GM12878 (cell line): Measurements from ENCODE around the gene ATP1A1. TPM values are rescaled to one million over a fixed set of nuclear protein-coding genes. Genes with fewer than 3 reads are reported as not detected.

Experiments
- ATAC-seq: fragments of 200-7000 bp; cut with Tn5 transposase; 3 replicates; pipeline ENCODE4 v1.9.1; 2020; ENCODE audit warnings: mild to moderate bottlenecking, moderate library complexity
- BruUV-seq: library from RNA; stranded (reverse); fragments of 400-500 nt; replicated peaks from 2 replicates; lab custom pipeline; 2021; lab: Mats Ljungman, UMichigan
- CTCF ChIA-PET: fragments of 300-600 bp; sonication (Branson Sonifier 250); formaldehyde crosslinking; extraction: SDS; loops from one replicate; lab custom pipeline; 2021; ENCODE audit warnings: inconsistent platforms; lab: Yijun Ruan, JAX
- POLR2A ChIA-PET: fragments of 350-600 bp; formaldehyde crosslinking; extraction: SDS; loops from one replicate; lab custom pipeline; 2021; ENCODE audit warnings: inconsistent platforms; lab: Charles Lee
- RAD21 ChIA-PET: fragments of 300-600 bp; sonication (Branson Sonifier 250); formaldehyde crosslinking; loops from one replicate; lab custom pipeline; 2023; ENCODE audit warnings: antibody characterized with exemption; ENCODE audit not compliant: unreplicated experiment; lab: Charles Lee
- SMC1A ChIA-PET: fragments of 300-600 bp; sonication (Branson Sonifier 250); formaldehyde crosslinking; loops from one replicate; lab custom pipeline; 2023; ENCODE audit not compliant: unreplicated experiment, uncharacterized antibody; lab: Charles Lee
- DNase-seq: peaks from one replicate; pipeline ENCODE4 v3.0.0-alpha.2; 2011; ENCODE audit warnings: low read depth, low spot score
- FAIRE-seq: peaks from 3 replicates; lab custom pipeline; 2011; peaks lifted over from hg19 to GRCh38; lab: Jason Lieb, UNC
- H2AFZ ChIP-seq: 2 replicates; pipeline ENCODE4 v1.6.0; 2011; ENCODE audit warnings: low read depth, low read length, control low read depth; ENCODE audit not compliant: control insufficient read depth
- H3K27ac ChIP-seq: 2 replicates; pipeline ENCODE4 v1.5.1; 2011; ENCODE audit warnings: control low read depth; ENCODE audit not compliant: control insufficient read depth, insufficient read depth
- H3K27me3 ChIP-seq, 2 experiments: replicated peaks in 1 of 2; 2 replicates each; pipeline versions ENCODE4 v1.6.0 to v1.6.1; 2011; ENCODE audit warnings: low read length in 1 of 2; ENCODE audit not compliant: control insufficient read depth in 2 of 2, insufficient read depth in 2 of 2
- H3K36me3 ChIP-seq, 2 experiments: 2 replicates each; pipeline ENCODE4 v1.5.1; 2011; ENCODE audit warnings: low read length in 1 of 2; ENCODE audit not compliant: control insufficient read depth in 2 of 2, insufficient read depth in 2 of 2
- H3K4me1 ChIP-seq: 2 replicates; pipeline ENCODE4 v1.6.1; 2011; ENCODE audit warnings: mild to moderate bottlenecking, low read length, moderate library complexity, mixed read lengths; ENCODE audit not compliant: control insufficient read depth, insufficient read depth
- H3K4me2 ChIP-seq: 2 replicates; pipeline ENCODE4 v1.6.0; 2011; ENCODE audit warnings: control low read depth; ENCODE audit not compliant: control insufficient read depth, insufficient read depth
- H3K4me3 ChIP-seq: fragments of 200-600 bp; sonication (generic); 2 replicates; pipeline ENCODE4 v1.5.1; 2016
- H3K79me2 ChIP-seq: 2 replicates; pipeline ENCODE4 v1.6.0; 2011; ENCODE audit warnings: low read length; ENCODE audit not compliant: control insufficient read depth, insufficient read depth
- H3K9ac ChIP-seq: 2 replicates; pipeline ENCODE4 v1.8.0; 2011; ENCODE audit warnings: low read length, control low read depth, mixed read lengths; ENCODE audit not compliant: control insufficient read depth, insufficient read depth
- H3K9me3 ChIP-seq: replicated peaks from 3 replicates; pipeline ENCODE4 v1.5.1; 2011; ENCODE audit warnings: mild to moderate bottlenecking, low read length; ENCODE audit not compliant: control insufficient read depth, insufficient read depth
- H4K20me1 ChIP-seq: 2 replicates; pipeline ENCODE4 v1.6.0; 2011; ENCODE audit not compliant: control insufficient read depth, insufficient read depth
- ASH2L ChIP-seq: fragments of 300-600, 200-600 bp; sonication (generic); IDR thresholded peaks from 2 replicates; pipeline ENCODE4 v1.6.1; 2017; ENCODE audit warnings: low read depth, mild to moderate bottlenecking, borderline replicate concordance
- ATF7 ChIP-seq: fragments of 450-650 bp; IDR thresholded peaks from 2 replicates; pipeline ENCODE4 v1.6.1; 2016; ENCODE audit warnings: low read depth, mild to moderate bottlenecking
- CREM ChIP-seq: IDR thresholded peaks from 2 replicates; pipeline ENCODE4 v1.6.1; 2014; ENCODE audit warnings: antibody characterized with exemption, low read depth
- CTCF ChIP-seq, 3 experiments: IDR thresholded peaks in 2 of 3; conservative IDR thresholded peaks in 1 of 3; 2 replicates each; pipeline ENCODE4 v1.5.1; 2011; ENCODE audit warnings: low read depth in 3 of 3, low read length in 3 of 3, mild to moderate bottlenecking in 3 of 3, control low read depth in 2 of 3, moderate library complexity in 2 of 3, inconsistent platforms in 1 of 3, mixed read lengths in 1 of 3; ENCODE audit not compliant: control insufficient read depth in 2 of 3, insufficient read depth in 1 of 3; ENCODE audit errors: extremely low read depth in 1 of 3
- ETV6 ChIP-seq, 2 experiments: fragments of 450-650 bp in 1 of 2; IDR thresholded peaks in 1 of 2; conservative IDR thresholded peaks in 1 of 2; 2 replicates each; pipeline ENCODE4 v1.6.1; 2014; ENCODE audit warnings: antibody characterized with exemption in 1 of 2, borderline replicate concordance in 1 of 2, low read depth in 1 of 2, mild to moderate bottlenecking in 1 of 2, moderate library complexity in 1 of 2
- MXI1 ChIP-seq: fragments of 150-350 bp; IDR thresholded peaks from 2 replicates; pipeline ENCODE4 v1.6.1; 2011; ENCODE audit warnings: low read depth, mild to moderate bottlenecking, inconsistent platforms, low read length, improper control_type of control experiment
- MYB ChIP-seq: fragments of 150-350 bp; IDR thresholded peaks from 2 replicates; pipeline ENCODE4 v1.6.1; 2014; ENCODE audit warnings: mild to moderate bottlenecking, low read depth, low read length, borderline replicate concordance
- NFIC ChIP-seq: IDR thresholded peaks from 2 replicates; pipeline ENCODE4 v1.6.1; 2012; ENCODE audit warnings: low read depth, mild to moderate bottlenecking, inconsistent platforms, low read length, moderate library complexity
- NRF1 ChIP-seq: conservative IDR thresholded peaks from 2 replicates; pipeline ENCODE4 v1.6.1; 2011; ENCODE audit warnings: mild to moderate bottlenecking, low read depth, low read length, improper control_type of control experiment
- SMARCA5 ChIP-seq: fragments of 450-650 bp; IDR thresholded peaks from 2 replicates; pipeline ENCODE4 v1.6.1; 2017; ENCODE audit warnings: mild to moderate bottlenecking
- STAT1 ChIP-seq: fragments of 450-650 bp; conservative IDR thresholded peaks from 2 replicates; pipeline ENCODE4 v1.6.1; 2014; ENCODE audit warnings: antibody characterized with exemption, mild to moderate bottlenecking
- SUZ12 ChIP-seq: fragments of 200-600 bp; sonication (generic); IDR thresholded peaks from one replicate; pipeline ENCODE4 v1.6.1; 2018; ENCODE audit warnings: antibody characterized with exemption, mild to moderate bottlenecking; ENCODE audit not compliant: unreplicated experiment
- YBX1 ChIP-seq: fragments of 450-650 bp; IDR thresholded peaks from 2 replicates; pipeline ENCODE4 v1.6.1; 2016; ENCODE audit warnings: antibody characterized with exemption
- ZBED1 ChIP-seq: IDR thresholded peaks from 2 replicates; pipeline ENCODE4 v1.6.1; 2016; ENCODE audit warnings: borderline replicate concordance
- ZBTB11 ChIP-seq: fragments of 450-650 bp; formaldehyde crosslinking; IDR thresholded peaks from 2 replicates; pipeline ENCODE4 v1.5.0; 2022; ENCODE audit warnings: mild to moderate bottlenecking, missing genetic modification characterization
- ZNF622 ChIP-seq: fragments of 450-650 bp; IDR thresholded peaks from 2 replicates; pipeline ENCODE4 v1.6.1; 2017; ENCODE audit warnings: mild to moderate bottlenecking, inconsistent platforms
- ZZZ3 ChIP-seq: IDR thresholded peaks from 2 replicates; pipeline ENCODE4 v1.6.1; 2011; ENCODE audit warnings: low read depth; ENCODE audit not compliant: control insufficient read depth, insufficient read length
- WGBS: methylation state at CpG from one replicate; pipeline ENCODE4 v1.1.6; 2016; ENCODE audit warnings: low lambda C conversion rate; ENCODE audit not compliant: insufficient replicate concordance, insufficient coverage; ENCODE audit errors: missing lambda C conversion rate; 5-methylcytosine and 5-hydroxymethylcytosine counted together
- in situ Hi-C: fragments of 300-500 bp; cut with MboI; formaldehyde crosslinking; loops from 9 replicates; pipeline ENCODE4 v1.14.3; 2018; ENCODE audit warnings: mixed read lengths
- intact Hi-C: fragments of 100-400 bp; cut with micrococcal nuclease; formaldehyde crosslinking; loops from one replicate; pipeline ENCODE4 v1.14.2; 2022; ENCODE audit not compliant: unreplicated experiment
- polyA plus RNA-seq, 11 experiments: library from polyadenylated mRNA; depleted of rRNA in 4 of 11; unstranded in 6 of 11; stranded (reverse) in 5 of 11; fragments of >200 nt; fragmentation: Nextera tagmentation in 4 of 11; fragmentation: Illumina TruSeq in 1 of 11; extraction: Ambion mirVana in 4 of 11; extraction: Trizol in 1 of 11; gene quantifications; 1 replicate in 1 of 11; 2 replicates in 10 of 11; pipeline versions ENCODE4 v1.2.1 to v1.2.3, GENCODE V29; 2011 to 2016; ENCODE audit warnings: inconsistent platforms in 2 of 11, missing spikeins in 2 of 11, low read depth in 1 of 11
- total RNA-seq, 4 experiments: library from RNA; depleted of rRNA in 3 of 4; stranded (reverse); fragments of >200 nt in 3 of 4; fragmentation: Illumina TruSeq in 1 of 4; extraction: Trizol in 1 of 4; gene quantifications; 2 replicates each; pipeline versions ENCODE4 v1.2.1 to v1.2.3, GENCODE V29; 2013 to 2021

The ATP1A1 gene
- total and polyA plus RNA-seq, 10 of the 15 experiments (the other 5 are each of a cell fraction or from before 2014, with no cell fraction given): 113 to 566 (median 313) TPM

GRCh38 chr1:116332451-116332850 lies 40.6 kb upstream of the ATP1A1 start:
- no peak for ATAC-seq
- SMC1A ChIA-PET: no interaction called here
- BruUV-seq: no TSS peak
- TF ChIP-seq SUZ12: no peak
- TF ChIP-seq ZBED1: no peak
- TF ChIP-seq ATF7: no peak
- TF ChIP-seq STAT1: no peak
- no peak for TF ChIP-seq ZZZ3
- no peak for TF ChIP-seq ETV6 (conservative IDR thresholded peaks at IDR 0.05 in 1 of 2, IDR thresholded peaks at IDR 0.05 in 1 of 2; ENCODE audit: borderline replicate concordance in 1 of 2, low read depth in 1 of 2)
- no peak for TF ChIP-seq YBX1
- TF ChIP-seq ASH2L: no peak
- TF ChIP-seq NRF1: no peak
- no peak for TF ChIP-seq CREM
- no peak for TF ChIP-seq MYB
- TF ChIP-seq MXI1: no peak
- TF ChIP-seq NFIC: no peak
- no peak for TF ChIP-seq CTCF (IDR thresholded peaks at IDR 0.05 in 2 of 3, conservative IDR thresholded peaks at IDR 0.05 in 1 of 3; ENCODE audit: control insufficient read depth in 2 of 3, extremely low read depth in 1 of 3, insufficient read depth in 1 of 3, low read depth in 3 of 3, low read length in 3 of 3)
- no peak for TF ChIP-seq ZNF622
- no peak for TF ChIP-seq ZBTB11
- no peak for TF ChIP-seq SMARCA5

More at GRCh38 chr1:116332451-116332850, 40.6 kb upstream of the ATP1A1 start:
- Histone ChIP-seq H3K4me3 (no peak overlapping the region), H3K79me2 (no peaks in the 10 kb centered on the region), H3K36me3 (no peaks in the 10 kb centered on the region), H2AFZ (no peak overlapping the region), H3K4me2 (no peak overlapping the region), H3K9ac (no peak overlapping the region), H4K20me1 (no peaks in the 10 kb centered on the region), H3K27ac (no peak overlapping the region), H3K9me3 (no peaks in the 10 kb centered on the region), H3K27me3 (no peaks in the 10 kb centered on the region), H3K4me1 (peaks cover 3% of the 10 kb centered on the region; the same call in 1 of the 2 replicates)
- FAIRE-seq (no peak), DNase-seq (no peak)
- ChIA-PET POLR2A (no interaction called here), RAD21 (interaction anchor here (0.6 kb wide), 1 partner anchor 795 kb away, joined by 3 read pairs; no protein-coding TSS in a partner anchor), CTCF (no interaction called here)
- intact Hi-C loops (no loop called here), in situ Hi-C loops (no loop called here)
- 68% methylated on average over 3 of the region's 3 CpGs for WGBS
